ENCODE measurements around the gene SETD6. TPM values are rescaled to one million over a fixed set of nuclear protein-coding genes. Genes with fewer than 3 reads are reported as not detected.

SETD6 gene
- total and polyA plus RNA-seq, 2 experiments from 2014 or later, result 39.7 to 54.0 TPM

GRCh38 chr16:58508671-58509251 is 6.6 kb upstream of the SETD6 start (continued):
- no peak for TF ChIP-seq REST (IDR thresholded peaks at IDR 0.05; ENCODE audit: unreplicated experiment)

GRCh38 chr16:58509256-58510096 is 5.8 kb upstream of the SETD6 start:
- peaks cover 13% of the 10 kb centered on the region for H3K79me2 ChIP-seq (replicated peaks; ENCODE audit: insufficient read depth)
- H3K27ac Mint-ChIP-seq, result 0 out of 2 replicates have a peak overlapping the region, but pooled peaks have one; percentile 30
- H3K9me3 Mint-ChIP-seq, result no peaks in the 10 kb centered on the region; the same call in 2 of the 3 replicates
- 0 out of 2 replicates have a peak, but pooled peaks cover 4% of the 10 kb centered on the region for H3F3A ChIP-seq (replicated peaks; ENCODE audit: low read depth)
- H4K20me1 ChIP-seq (replicated peaks; ENCODE audit: insufficient read depth), result peaks cover 3% of the 10 kb centered on the region; the same call in 1 of the 2 replicates
- ATAC-seq, result no peak
- H3K4me1 Mint-ChIP-seq, result peaks cover 37% of the 10 kb centered on the region
- H3K36me3 Mint-ChIP-seq (ENCODE audit: low read depth), result peaks cover 13% of the 10 kb centered on the region; the same call in 1 of the 3 replicates
- TF ChIP-seq POLR2AphosphoS5 (IDR thresholded peaks at IDR 0.05; ENCODE audit: low read depth), result 0 out of 2 replicates have a peak, but pooled peaks have one; percentile 6
- TF ChIP-seq EZH2 (IDR thresholded peaks at IDR 0.05; ENCODE audit: low read depth, unreplicated experiment), result no peak
- TF ChIP-seq CREB1 (CRISPR knock-in tag; IDR thresholded peaks at IDR 0.05; ENCODE audit: low read depth), result no peak
- H3K4me3 Mint-ChIP-seq, result no peak overlapping the region
- H3K36me3 ChIP-seq (ENCODE audit: insufficient read depth), result no peaks in the 10 kb centered on the region
- no peaks in the 10 kb centered on the region for H3K27me3 ChIP-seq (ENCODE audit: insufficient read depth)
- peaks cover 24% of the 10 kb centered on the region for H3K27me3 Mint-ChIP-seq (ENCODE audit: insufficient read depth, low read depth, poor library complexity)
- no peak for DNase-seq (ENCODE audit: low spot score)
- H3K4me1 ChIP-seq (ENCODE audit: insufficient read depth), result peaks cover 9% of the 10 kb centered on the region; the same call in 1 of the 2 replicates
- no peak overlapping the region for H3K27ac ChIP-seq (ENCODE audit: low read depth)
- H2AFZ ChIP-seq, result no peak overlapping the region
- H3K4me2 ChIP-seq, result no peak overlapping the region
- H3K4me3 ChIP-seq, result no peak overlapping the region
- H3K9me2 ChIP-seq (ENCODE audit: insufficient read depth), result no peaks in the 10 kb centered on the region

- peaks cover 18% of the 10 kb centered on the region for H3K36me3 Mint-ChIP-seq (ENCODE audit: low read depth)
- DNase-seq (ENCODE audit: low spot score) (no peak), ATAC-seq (no peak)
- no peaks in the 10 kb centered on the region for H3K36me3 ChIP-seq (ENCODE audit: insufficient read depth)
- no peak overlapping the region for H3K4me3 Mint-ChIP-seq
- no peak overlapping the region for H3K4me2 ChIP-seq
- peaks cover 37% of the 10 kb centered on the region for H3K4me1 Mint-ChIP-seq
- H4K20me1 ChIP-seq (replicated peaks; ENCODE audit: insufficient read depth), result peaks cover 3% of the 10 kb centered on the region; the same call in 1 of the 2 replicates
- H3K9me3 Mint-ChIP-seq, result no peaks in the 10 kb centered on the region; the same call in 2 of the 3 replicates
- H3F3A ChIP-seq (replicated peaks; ENCODE audit: low read depth), result peaks cover 4% of the 10 kb centered on the region; the same call in 1 of the 2 replicates
- no peaks in the 10 kb centered on the region for H3K27me3 ChIP-seq (ENCODE audit: insufficient read depth)
- peaks cover 9% of the 10 kb centered on the region; the same call in 1 of the 2 replicates for H3K4me1 ChIP-seq (ENCODE audit: insufficient read depth)
- H3K27ac Mint-ChIP-seq, result 0 out of 2 replicates have a peak overlapping the region, but pooled peaks have one; percentile 30
- H3K79me2 ChIP-seq (replicated peaks; ENCODE audit: insufficient read depth), result peaks cover 20% of the 10 kb centered on the region
- H2AFZ ChIP-seq, result no peak overlapping the region
- H3K9me2 ChIP-seq (ENCODE audit: insufficient read depth), result no peaks in the 10 kb centered on the region
- peaks cover 30% of the 10 kb centered on the region for H3K27me3 Mint-ChIP-seq (ENCODE audit: insufficient read depth, low read depth, poor library complexity)
- H3K27ac ChIP-seq (ENCODE audit: low read depth), result 0 out of 2 replicates have a peak overlapping the region, but pooled peaks have one; percentile 26
- H3K4me3 ChIP-seq, result no peak overlapping the region
- TF ChIP-seq ETS1 (IDR thresholded peaks at IDR 0.05) (no peak), JUNB (IDR thresholded peaks at IDR 0.05; ENCODE audit: unreplicated experiment) (no peak)
These were observed 5.1 kb upstream of the SETD6 start for GRCh38 chr16:58510097-58510775.

Data from GM23338 (cell line).